K562 (cell line): ENCODE results near the gene THADA. TPM values are rescaled to one million over a fixed set of nuclear protein-coding genes. Genes with fewer than 3 reads are reported as not detected.

Experiments used
- CEBPB ChIP-seq: fragments of 450-650 bp; IDR thresholded peaks from 2 replicates; pipeline ENCODE4 v1.6.1; 2016; ENCODE audit warnings: missing genetic modification characterization, missing compliant biosample characterization
- CHD1 ChIP-seq: fragments of 200-600 bp; sonication (generic); IDR thresholded peaks from one replicate; pipeline ENCODE4 v1.6.1; 2012; ENCODE audit warnings: mild to moderate bottlenecking, moderate library complexity, low read length, inconsistent platforms
- CREB3L1 ChIP-seq: fragments of 450-650 bp; IDR thresholded peaks from 2 replicates; pipeline ENCODE4 v1.6.1; 2014; ENCODE audit warnings: low read depth, mild to moderate bottlenecking, moderate library complexity, borderline replicate concordance
- DLX4 ChIP-seq: fragments of 250-450 bp; sonication (Bioruptor Pico); IDR thresholded peaks from 2 replicates; pipeline ENCODE4 v1.6.1; 2021; ENCODE audit warnings: mild to moderate bottlenecking
- GATAD2B ChIP-seq: fragments of 450-650 bp; IDR thresholded peaks from 2 replicates; pipeline ENCODE4 v1.6.1; 2017; ENCODE audit warnings: mild to moderate bottlenecking, borderline replicate concordance
- MAFF ChIP-seq: IDR thresholded peaks from 2 replicates; pipeline ENCODE4 v1.6.1; 2012; ENCODE audit warnings: low read length, improper control_type of control experiment
- MECOM ChIP-seq: fragments of 250-450 bp; sonication (Bioruptor Pico); IDR thresholded peaks from 2 replicates; pipeline ENCODE4 v1.8.0; 2022; ENCODE audit warnings: inconsistent platforms
- PHTF2 ChIP-seq: fragments of 250-450 bp; sonication (Bioruptor Pico); IDR thresholded peaks from 2 replicates; pipeline ENCODE4 v1.5.0; 2021; ENCODE audit warnings: mild to moderate bottlenecking
- SMAD3 ChIP-seq: fragments of 450-650 bp; formaldehyde crosslinking; conservative IDR thresholded peaks from 2 replicates; pipeline ENCODE4 v1.4.0; 2020; ENCODE audit warnings: mild to moderate bottlenecking
- SMARCE1 ChIP-seq: fragments of 450-650 bp; IDR thresholded peaks from 2 replicates; pipeline ENCODE4 v1.7.1; 2016; ENCODE audit warnings: mild to moderate bottlenecking
- SNRNP70 ChIP-seq: fragments of 200-400 bp; formaldehyde crosslinking; optimal IDR thresholded peaks from 2 replicates; pipeline ENCODE3; 2017; ENCODE audit warnings: low read depth, low read length
- TBL1XR1 ChIP-seq, 2 experiments: IDR thresholded peaks; 2 replicates each; pipeline ENCODE4 v1.6.1; 2012; ENCODE audit warnings: improper control_type of control experiment in 2 of 2, low read length in 2 of 2, mild to moderate bottlenecking in 1 of 2
- TBP ChIP-seq: optimal IDR thresholded peaks from 2 replicates; pipeline ENCODE3; 2011; ENCODE audit warnings: low read depth, low read length, improper control_type of control experiment
- THRAP3 ChIP-seq: fragments of 450-650 bp; IDR thresholded peaks from 2 replicates; pipeline ENCODE4 v1.6.1; 2016; ENCODE audit warnings: mild to moderate bottlenecking, inconsistent platforms, borderline replicate concordance
- TSC22D4 ChIP-seq: fragments of 450-650 bp; IDR thresholded peaks from 2 replicates; pipeline ENCODE4 v1.6.1; 2016; ENCODE audit warnings: missing genetic modification characterization, missing biosample characterization, control low read depth
- ZBTB49 ChIP-seq: sonication (generic); formaldehyde crosslinking; IDR thresholded peaks from 2 replicates; pipeline ENCODE4 v1.8.0; 2022; ENCODE audit warnings: missing genetic modification reagents, mild to moderate bottlenecking, borderline replicate concordance
- ZKSCAN8 ChIP-seq: fragments of 200-800 bp; sonication (Bioruptor generic); IDR thresholded peaks from 2 replicates; pipeline ENCODE4 v1.6.1; 2016; ENCODE audit warnings: missing genetic modification characterization, missing compliant biosample characterization
- ZNF316 ChIP-seq: fragments of 450-650 bp; IDR thresholded peaks from 2 replicates; pipeline ENCODE4 v1.6.1; 2016
- ZNF444 ChIP-seq: fragments of 250-450 bp; sonication (Bioruptor Pico); IDR thresholded peaks from 2 replicates; pipeline ENCODE4 v1.4.0; 2020; ENCODE audit warnings: mild to moderate bottlenecking, moderate library complexity
- ZNF778 ChIP-seq: fragments of 450-650 bp; formaldehyde crosslinking; IDR thresholded peaks from 2 replicates; pipeline ENCODE4 v1.4.0; 2020; ENCODE audit warnings: mild to moderate bottlenecking, moderate library complexity
- polyA plus RNA-seq, 8 experiments: library from polyadenylated mRNA; depleted of rRNA in 4 of 8; stranded (reverse) in 5 of 8; unstranded in 3 of 8; fragments of >200 nt; fragmentation: Nextera tagmentation in 2 of 8; fragmentation: Illumina TruSeq in 1 of 8; extraction: Ambion mirVana in 2 of 8; extraction: Trizol in 1 of 8; gene quantifications; 2 replicates each; pipeline versions ENCODE4 v1.2.1 to v1.2.3, GENCODE V29; 2011 to 2014; ENCODE audit warnings: inconsistent platforms in 1 of 8, missing spikeins in 1 of 8
- total RNA-seq, 7 experiments: library from RNA; depleted of rRNA in 6 of 7; stranded (reverse); fragments of >200 nt in 6 of 7; fragmentation: Illumina TruSeq in 2 of 7; extraction: Trizol in 2 of 7; gene quantifications; 2 replicates each; pipeline versions ENCODE4 v1.2.1 to v1.2.3, GENCODE V29; 2011 to 2021; ENCODE audit warnings: low replicate concordance in 1 of 7
- TF ChIP-seq, protein P1 (sequence below), 2 experiments: fragments of 150-350 bp in 1 of 2; IDR thresholded peaks; 2 replicates each; pipeline ENCODE4 v1.6.1; 2012 to 2016; ENCODE audit warnings: low read depth in 2 of 2, low read length in 2 of 2, mild to moderate bottlenecking in 1 of 2, moderate library complexity in 1 of 2
- TF ChIP-seq, protein P2 (sequence below): sonication (generic); formaldehyde crosslinking; IDR thresholded peaks from 2 replicates; pipeline ENCODE4 v1.8.1; 2022; ENCODE audit warnings: missing genetic modification reagents

The THADA gene
- total and polyA plus RNA-seq, 9 of the 15 experiments (the other 6 are each of a cell fraction or from before 2014, with no cell fraction given) = 17.8 to 34.7 (median 31.9) TPM

- TF ChIP-seq, protein P1, sequence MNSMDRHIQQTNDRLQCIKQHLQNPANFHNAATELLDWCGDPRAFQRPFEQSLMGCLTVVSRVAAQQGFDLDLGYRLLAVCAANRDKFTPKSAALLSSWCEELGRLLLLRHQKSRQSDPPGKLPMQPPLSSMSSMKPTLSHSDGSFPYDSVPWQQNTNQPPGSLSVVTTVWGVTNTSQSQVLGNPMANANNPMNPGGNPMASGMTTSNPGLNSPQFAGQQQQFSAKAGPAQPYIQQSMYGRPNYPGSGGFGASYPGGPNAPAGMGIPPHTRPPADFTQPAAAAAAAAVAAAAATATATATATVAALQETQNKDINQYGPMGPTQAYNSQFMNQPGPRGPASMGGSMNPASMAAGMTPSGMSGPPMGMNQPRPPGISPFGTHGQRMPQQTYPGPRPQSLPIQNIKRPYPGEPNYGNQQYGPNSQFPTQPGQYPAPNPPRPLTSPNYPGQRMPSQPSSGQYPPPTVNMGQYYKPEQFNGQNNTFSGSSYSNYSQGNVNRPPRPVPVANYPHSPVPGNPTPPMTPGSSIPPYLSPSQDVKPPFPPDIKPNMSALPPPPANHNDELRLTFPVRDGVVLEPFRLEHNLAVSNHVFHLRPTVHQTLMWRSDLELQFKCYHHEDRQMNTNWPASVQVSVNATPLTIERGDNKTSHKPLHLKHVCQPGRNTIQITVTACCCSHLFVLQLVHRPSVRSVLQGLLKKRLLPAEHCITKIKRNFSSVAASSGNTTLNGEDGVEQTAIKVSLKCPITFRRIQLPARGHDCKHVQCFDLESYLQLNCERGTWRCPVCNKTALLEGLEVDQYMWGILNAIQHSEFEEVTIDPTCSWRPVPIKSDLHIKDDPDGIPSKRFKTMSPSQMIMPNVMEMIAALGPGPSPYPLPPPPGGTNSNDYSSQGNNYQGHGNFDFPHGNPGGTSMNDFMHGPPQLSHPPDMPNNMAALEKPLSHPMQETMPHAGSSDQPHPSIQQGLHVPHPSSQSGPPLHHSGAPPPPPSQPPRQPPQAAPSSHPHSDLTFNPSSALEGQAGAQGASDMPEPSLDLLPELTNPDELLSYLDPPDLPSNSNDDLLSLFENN (IDR thresholded peaks at IDR 0.05; ENCODE audit: low read depth in 2 of 2, low read length in 2 of 2) = no peak
- TF ChIP-seq SMARCE1 = peak; percentile 47; the same call in 1 of the 2 replicates
- TF ChIP-seq SMAD3 (CRISPR knock-in tag) = no peak
- TF ChIP-seq TSC22D4 (tag) = no peak
- TF ChIP-seq ZNF444 (CRISPR knock-in tag) = no peak
- TF ChIP-seq, protein P2, sequence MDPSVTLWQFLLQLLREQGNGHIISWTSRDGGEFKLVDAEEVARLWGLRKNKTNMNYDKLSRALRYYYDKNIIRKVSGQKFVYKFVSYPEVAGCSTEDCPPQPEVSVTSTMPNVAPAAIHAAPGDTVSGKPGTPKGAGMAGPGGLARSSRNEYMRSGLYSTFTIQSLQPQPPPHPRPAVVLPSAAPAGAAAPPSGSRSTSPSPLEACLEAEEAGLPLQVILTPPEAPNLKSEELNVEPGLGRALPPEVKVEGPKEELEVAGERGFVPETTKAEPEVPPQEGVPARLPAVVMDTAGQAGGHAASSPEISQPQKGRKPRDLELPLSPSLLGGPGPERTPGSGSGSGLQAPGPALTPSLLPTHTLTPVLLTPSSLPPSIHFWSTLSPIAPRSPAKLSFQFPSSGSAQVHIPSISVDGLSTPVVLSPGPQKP = no peak
- TF ChIP-seq MECOM = no peak
- TF ChIP-seq TBL1XR1 (IDR thresholded peaks at IDR 0.05; ENCODE audit: low read length in 2 of 2) = no peak
- TF ChIP-seq THRAP3 = no peak
- TF ChIP-seq TBP = no peak
- no peak for TF ChIP-seq SNRNP70
- TF ChIP-seq ZBTB49 (CRISPR knock-in tag) = no peak
- TF ChIP-seq CHD1 = no peak
- TF ChIP-seq MAFF = no peak
- no peak for TF ChIP-seq CREB3L1
- 0 out of 2 replicates have a peak, but pooled peaks have one; percentile 27 for TF ChIP-seq GATAD2B
- TF ChIP-seq ZKSCAN8 = no peak
- TF ChIP-seq CEBPB = no peak
- no peak for TF ChIP-seq PHTF2 (CRISPR knock-in tag)
- TF ChIP-seq ZNF778 = no peak
- TF ChIP-seq ZNF316 = no peak
- no peak for TF ChIP-seq DLX4 (CRISPR knock-in tag)
Measured at GRCh38 chr2:43344868-43345373, 250.9 kb downstream of the THADA start (continued).
